Mucosa of rectum (tissue), 2 donors: ENCODE results near the gene PAH.

ENCODE experiments used
- H3K27ac ChIP-seq, 2 donors: one replicate each; pipeline ENCODE4 v1.7.0; 2013; ENCODE audit warnings: inconsistent platforms in 2 of 2, low read depth in 2 of 2, low read length in 2 of 2
- H3K27me3 ChIP-seq, 2 donors: one replicate each; pipeline ENCODE4 v1.7.0; 2013; ENCODE audit warnings: low read length in 2 of 2; ENCODE audit not compliant: control insufficient read depth in 2 of 2, insufficient read depth in 2 of 2
- H3K36me3 ChIP-seq, 2 donors: one replicate each; pipeline ENCODE4 v1.7.0; 2013; ENCODE audit warnings: low read length in 2 of 2; ENCODE audit not compliant: control insufficient read depth in 2 of 2, insufficient read depth in 2 of 2
- H3K4me1 ChIP-seq, 2 donors: one replicate each; pipeline ENCODE4 v1.7.0; 2013; ENCODE audit warnings: low read length in 2 of 2, mild to moderate bottlenecking in 1 of 2; ENCODE audit not compliant: control insufficient read depth in 2 of 2, insufficient read depth in 2 of 2
- H3K4me3 ChIP-seq, 2 donors: one replicate each; pipeline ENCODE4 v1.7.0; 2013; ENCODE audit warnings: low read length in 2 of 2
- H3K9ac ChIP-seq, 2 donors: one replicate each; pipeline ENCODE4 v1.7.0; 2013; ENCODE audit warnings: low read length in 2 of 2, low read depth in 1 of 2, mild to moderate bottlenecking in 1 of 2
- H3K9me3 ChIP-seq, 2 donors: one replicate each; pipeline ENCODE4 v1.7.0; 2013; ENCODE audit warnings: low read length in 2 of 2; ENCODE audit not compliant: control insufficient read depth in 2 of 2
- donor health status: healthy.
- donor health status: Normal muscosa, but diverticular disease.

PAH gene

DNA sequence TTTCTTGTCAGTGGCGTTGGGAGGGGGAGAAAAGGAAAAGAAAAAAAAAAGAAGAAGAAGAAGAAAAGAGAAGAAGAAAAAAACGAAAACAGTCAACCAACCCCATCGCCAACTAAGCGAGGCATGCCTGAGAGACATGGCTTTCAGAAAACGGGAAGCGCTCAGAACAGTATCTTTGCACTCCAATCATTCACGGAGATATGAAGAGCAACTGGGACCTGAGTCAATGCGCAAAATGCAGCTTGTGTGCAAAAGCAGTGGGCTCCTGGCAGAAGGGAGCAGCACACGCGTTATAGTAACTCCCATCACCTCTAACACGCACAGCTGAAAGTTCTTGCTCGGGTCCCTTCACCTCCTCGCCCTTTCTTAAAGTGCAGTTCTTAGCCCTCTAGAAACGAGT, 42.3 kb upstream of the PAH start:
- Histone ChIP-seq H3K27ac (no peak overlapping the region), H3K9ac (no peak overlapping the region), H3K27me3 (peaks cover 59 to 80% of the 10 kb centered on the region in 2 donors), H3K9me3 (peaks cover 3 to 7% of the 10 kb centered on the region in 2 donors), H3K36me3 (no peaks in the 10 kb centered on the region), H3K4me1 (no peaks in the 10 kb centered on the region), H3K4me3 (no peak overlapping the region)

DNA sequence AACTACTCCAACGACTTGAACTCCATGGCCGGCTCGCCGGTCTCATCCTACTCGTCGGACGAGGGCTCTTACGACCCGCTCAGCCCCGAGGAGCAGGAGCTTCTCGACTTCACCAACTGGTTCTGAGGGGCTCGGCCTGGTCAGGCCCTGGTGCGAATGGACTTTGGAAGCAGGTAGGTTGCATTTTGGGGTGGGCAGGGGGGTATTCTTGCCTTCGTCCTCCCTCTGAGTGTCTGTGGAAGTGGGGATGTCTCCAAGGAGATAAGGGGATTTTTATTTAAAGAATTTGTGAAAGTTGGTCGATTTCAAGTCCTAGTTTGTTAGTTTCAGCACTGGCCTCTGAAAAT, 41.8 kb upstream of the PAH start:
- Histone ChIP-seq H3K9ac (no peak overlapping the region), H3K4me3 (no peak overlapping the region), H3K9me3 (peaks cover 3 to 6% of the 10 kb centered on the region in 2 donors), H3K27ac (no peak overlapping the region), H3K27me3 (peaks cover 61 to 84% of the 10 kb centered on the region in 2 donors), H3K36me3 (no peaks in the 10 kb centered on the region), H3K4me1 (no peaks in the 10 kb centered on the region)

DNA sequence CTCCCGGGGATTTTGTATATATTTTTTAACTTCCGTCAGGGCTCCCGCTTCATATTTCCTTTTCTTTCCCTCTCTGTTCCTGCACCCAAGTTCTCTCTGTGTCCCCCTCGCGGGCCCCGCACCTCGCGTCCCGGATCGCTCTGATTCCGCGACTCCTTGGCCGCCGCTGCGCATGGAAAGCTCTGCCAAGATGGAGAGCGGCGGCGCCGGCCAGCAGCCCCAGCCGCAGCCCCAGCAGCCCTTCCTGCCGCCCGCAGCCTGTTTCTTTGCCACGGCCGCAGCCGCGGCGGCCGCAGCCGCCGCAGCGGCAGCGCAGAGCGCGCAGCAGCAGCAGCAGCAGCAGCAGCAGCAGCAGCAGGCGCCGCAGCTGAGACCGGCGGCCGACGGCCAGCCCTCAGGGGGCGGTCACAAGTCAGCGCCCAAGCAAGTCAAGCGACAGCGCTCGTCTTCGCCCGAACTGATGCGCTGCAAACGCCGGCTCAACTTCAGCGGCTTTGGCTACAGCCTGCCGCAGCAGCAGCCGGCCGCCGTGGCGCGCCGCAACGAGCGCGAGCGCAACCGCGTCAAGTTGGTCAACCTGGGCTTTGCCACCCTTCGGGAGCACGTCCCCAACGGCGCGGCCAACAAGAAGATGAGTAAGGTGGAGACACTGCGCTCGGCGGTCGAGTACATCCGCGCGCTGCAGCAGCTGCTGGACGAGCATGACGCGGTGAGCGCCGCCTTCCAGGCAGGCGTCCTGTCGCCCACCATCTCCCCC, 41.2 kb upstream of the PAH start:
- Histone ChIP-seq H3K9ac (no peak overlapping the region), H3K27me3 (peaks cover 60 to 78% of the 10 kb centered on the region in 2 donors)

DNA sequence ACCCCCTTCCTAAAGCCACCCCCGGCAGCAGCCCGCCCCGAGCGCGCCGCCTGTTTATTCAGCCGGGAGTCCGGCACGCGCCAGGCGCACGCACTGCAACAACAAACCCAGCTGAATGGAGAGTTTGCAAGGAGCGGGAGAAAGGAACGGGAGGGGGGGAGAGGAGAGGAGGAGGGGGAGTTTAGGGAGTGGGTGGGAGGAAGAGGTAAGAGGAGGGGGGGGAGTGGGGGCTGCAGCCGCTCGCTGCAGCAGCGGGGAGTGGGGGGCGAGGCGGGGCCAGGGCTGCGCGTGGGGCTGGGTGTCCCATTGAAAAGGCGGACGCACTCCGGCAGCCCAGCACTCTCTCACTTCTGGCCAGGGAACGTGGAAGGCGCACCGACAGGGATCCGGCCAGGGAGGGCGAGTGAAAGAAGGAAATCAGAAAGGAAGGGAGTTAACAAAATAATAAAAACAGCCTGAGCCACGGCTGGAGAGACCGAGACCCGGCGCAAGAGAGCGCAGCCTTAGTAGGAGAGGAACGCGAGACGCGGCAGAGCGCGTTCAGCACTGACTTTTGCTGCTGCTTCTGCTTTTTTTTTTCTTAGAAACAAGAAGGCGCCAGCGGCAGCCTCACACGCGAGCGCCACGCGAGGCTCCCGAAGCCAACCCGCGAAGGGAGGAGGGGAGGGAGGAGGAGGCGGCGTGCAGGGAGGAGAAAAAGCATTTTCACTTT, 40.5 kb upstream of the PAH start, which contains the start of gene ASCL1:
ASCL1 (plus strand) TSS at position 336 of the 712 bp plus-strand sequence. CDS start 571 bp downstream, outside the sequence.
- no peaks in the 10 kb centered on the region for H3K4me1 ChIP-seq
- no peak within 1 kb of the TSS for H3K9ac ChIP-seq
- H3K9me3 ChIP-seq, result no peaks in the 10 kb centered on the region
- peak within 1 kb of the TSS in 1 of 2 donors; percentile 14 for H3K4me3 ChIP-seq
- no peaks in the 10 kb centered on the region for H3K36me3 ChIP-seq
- H3K27me3 ChIP-seq, result peaks cover 56 to 75% of the 10 kb centered on the region in 2 donors
- no peak within 1 kb of the TSS for H3K27ac ChIP-seq

More for the DNA sequence above, 41.2 kb upstream of the PAH start:
- H3K9me3 ChIP-seq, result peaks cover 0 to under 1% of the 10 kb centered on the region in 2 donors
- no peaks in the 10 kb centered on the region for H3K36me3 ChIP-seq
- no peaks in the 10 kb centered on the region for H3K4me1 ChIP-seq
- no peak overlapping the region for H3K27ac ChIP-seq
- peak overlapping the region in 1 of 2 donors; percentile 14 for H3K4me3 ChIP-seq

DNA sequence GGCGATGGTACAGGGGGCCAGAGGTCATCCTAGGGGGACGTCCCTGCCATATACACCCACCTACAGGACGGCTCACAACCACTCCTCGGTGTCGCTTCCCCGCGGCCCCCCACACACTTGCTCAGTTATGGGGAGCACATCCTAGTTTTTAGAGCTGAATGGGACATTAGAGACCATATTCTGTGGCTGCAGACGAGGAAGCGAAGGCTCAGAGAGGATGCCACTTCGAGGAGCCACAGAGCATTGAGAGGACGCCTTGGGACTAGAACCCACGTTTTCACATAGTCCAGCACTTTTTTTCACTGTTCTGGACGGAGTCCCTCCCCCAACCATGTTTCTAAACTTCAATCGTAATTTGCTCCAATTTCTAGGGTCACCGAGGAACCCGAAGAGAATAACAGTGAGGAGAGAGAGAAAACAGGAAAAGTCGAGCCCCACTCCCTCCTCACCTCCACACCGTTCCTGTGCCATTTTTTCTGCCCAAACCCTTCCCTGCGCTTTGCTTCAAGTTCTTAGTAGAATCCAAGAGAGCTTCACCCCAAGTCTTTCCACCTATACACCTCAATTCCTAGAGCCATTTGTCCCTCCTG, 39.8 kb upstream of the PAH start:
- Histone ChIP-seq H3K4me3 (no peak overlapping the region), H3K36me3 (no peaks in the 10 kb centered on the region), H3K27ac (no peak overlapping the region), H3K4me1 (no peaks in the 10 kb centered on the region), H3K27me3 (peaks cover 53 to 71% of the 10 kb centered on the region in 2 donors), H3K9ac (no peak overlapping the region), H3K9me3 (no peaks in the 10 kb centered on the region)

DNA sequence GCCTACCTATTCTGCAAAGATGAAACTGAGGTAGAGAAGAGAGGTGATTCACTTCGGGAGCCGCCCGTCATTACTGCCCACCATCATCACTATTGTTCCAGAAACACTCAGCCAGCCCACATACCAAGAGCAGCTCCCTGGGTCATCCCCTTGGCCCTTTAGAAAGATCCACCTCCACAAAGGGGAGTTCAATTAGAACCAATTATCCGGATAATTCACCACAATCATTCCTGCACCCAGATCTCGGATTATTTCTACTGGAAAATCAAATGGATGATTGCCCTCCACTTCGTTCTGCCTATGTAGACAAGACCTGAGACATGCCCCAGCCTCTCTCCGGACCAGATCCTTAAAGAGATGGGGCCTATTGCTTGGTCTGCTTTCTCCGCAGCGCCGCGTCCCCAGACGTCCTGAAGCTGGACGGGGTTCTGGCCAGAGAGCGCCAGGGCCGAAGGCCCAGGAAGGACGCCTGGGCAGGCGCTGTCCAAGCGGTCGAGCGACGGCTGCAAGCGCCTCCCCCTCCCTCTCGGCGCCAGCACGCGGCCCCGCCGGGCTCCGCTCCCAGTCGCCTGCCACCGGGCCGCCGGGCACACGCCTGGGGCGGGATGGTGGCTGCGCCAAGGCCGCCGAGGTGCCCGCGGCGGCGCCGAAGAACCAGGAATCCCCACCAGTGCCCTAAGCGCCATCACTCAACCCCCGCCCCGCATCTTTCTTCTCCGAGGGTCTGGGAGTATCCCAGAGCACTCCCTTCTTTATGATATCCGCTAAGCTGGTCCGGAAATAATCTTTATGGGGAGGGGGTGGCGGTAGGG, 39.1 kb upstream of the PAH start:
- H3K4me3 ChIP-seq, result no peak overlapping the region

DNA sequence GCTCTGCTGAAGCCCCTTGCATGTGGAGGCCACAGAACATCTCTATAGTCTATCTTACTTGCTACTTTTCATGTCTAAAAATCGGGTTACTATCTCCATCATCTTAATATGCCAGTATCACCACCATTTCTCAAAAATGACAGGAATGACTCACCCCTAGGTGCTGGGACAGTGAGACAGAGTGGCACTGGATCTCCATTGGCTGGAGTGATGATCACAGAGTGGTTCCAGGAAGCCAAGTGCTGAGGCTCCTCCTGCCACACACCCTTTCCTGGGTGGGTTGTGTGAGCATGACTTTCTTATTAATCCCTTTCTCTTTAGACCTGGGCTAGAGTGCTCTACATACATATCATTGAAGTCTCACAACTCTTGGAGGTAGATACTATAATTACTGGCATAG, 37.1 kb upstream of the PAH start:
- H3K36me3 ChIP-seq, result no peaks in the 10 kb centered on the region
- no peaks in the 10 kb centered on the region for H3K4me1 ChIP-seq
- no peak overlapping the region for H3K27ac ChIP-seq
- H3K27me3 ChIP-seq, result peaks cover 56 to 66% of the 10 kb centered on the region in 2 donors
- no peak overlapping the region for H3K4me3 ChIP-seq
- H3K9me3 ChIP-seq, result no peaks in the 10 kb centered on the region
- H3K9ac ChIP-seq, result no peak overlapping the region

More for the DNA sequence above, 39.1 kb upstream of the PAH start:
- no peaks in the 10 kb centered on the region for H3K4me1 ChIP-seq
- no peak overlapping the region for H3K27ac ChIP-seq
- H3K9me3 ChIP-seq, result no peaks in the 10 kb centered on the region
- H3K36me3 ChIP-seq, result no peaks in the 10 kb centered on the region
- H3K27me3 ChIP-seq, result peaks cover 52 to 68% of the 10 kb centered on the region in 2 donors
- no peak overlapping the region for H3K9ac ChIP-seq

DNA sequence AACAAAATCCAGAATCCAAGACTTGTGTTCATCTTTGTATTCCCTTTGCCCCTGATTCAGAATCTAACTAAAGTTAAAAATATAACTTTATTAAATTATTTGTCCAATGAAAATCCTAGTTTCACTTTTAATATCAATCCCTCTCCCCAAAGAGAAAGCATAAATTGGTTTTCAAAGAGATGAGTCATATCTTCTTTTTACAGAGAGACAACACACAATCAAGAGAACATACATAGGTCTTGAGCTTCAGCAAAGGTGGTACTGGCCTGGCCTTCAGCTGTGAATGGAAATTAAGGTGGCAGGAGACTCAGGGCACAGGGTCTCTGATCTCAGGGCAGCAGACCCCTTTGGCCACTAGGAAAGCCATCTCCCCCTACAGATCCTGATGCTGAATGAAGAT, 36.2 kb upstream of the PAH start:
- no peak overlapping the region for H3K4me3 ChIP-seq
- H3K9ac ChIP-seq, result no peak overlapping the region
- H3K27me3 ChIP-seq, result peaks cover 54 to 60% of the 10 kb centered on the region in 2 donors
- no peaks in the 10 kb centered on the region for H3K36me3 ChIP-seq
- no peaks in the 10 kb centered on the region for H3K9me3 ChIP-seq
- no peak overlapping the region for H3K27ac ChIP-seq
- H3K4me1 ChIP-seq, result no peaks in the 10 kb centered on the region

DNA sequence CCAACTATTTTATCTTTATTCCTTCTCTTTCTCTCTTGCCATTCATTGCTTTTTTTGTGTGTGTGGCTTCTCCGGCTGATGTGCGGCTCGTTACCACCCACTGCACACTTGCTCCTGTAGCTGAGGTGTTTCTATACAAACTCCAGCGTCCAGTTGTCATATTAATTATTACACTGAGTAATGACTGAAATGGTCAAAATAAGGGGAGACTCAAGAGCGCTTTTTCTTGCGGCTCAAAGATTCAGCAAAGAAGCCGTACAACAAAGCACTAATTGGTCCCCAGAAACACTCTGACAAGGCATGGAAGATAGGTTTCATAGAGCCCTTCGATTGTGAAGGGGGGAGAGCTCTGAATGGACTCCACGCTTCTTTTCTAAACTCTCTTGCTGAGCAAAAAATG, 34.8 kb upstream of the PAH start:
- H3K27me3 ChIP-seq, result peaks cover 52 to 54% of the 10 kb centered on the region in 2 donors
- no peak overlapping the region for H3K4me3 ChIP-seq
- H3K27ac ChIP-seq, result no peak overlapping the region
- H3K4me1 ChIP-seq, result no peaks in the 10 kb centered on the region
- no peaks in the 10 kb centered on the region for H3K9me3 ChIP-seq
- H3K9ac ChIP-seq, result no peak overlapping the region
- no peaks in the 10 kb centered on the region for H3K36me3 ChIP-seq
